Measurements from ENCODE around the gene HOOK2.

DNA sequence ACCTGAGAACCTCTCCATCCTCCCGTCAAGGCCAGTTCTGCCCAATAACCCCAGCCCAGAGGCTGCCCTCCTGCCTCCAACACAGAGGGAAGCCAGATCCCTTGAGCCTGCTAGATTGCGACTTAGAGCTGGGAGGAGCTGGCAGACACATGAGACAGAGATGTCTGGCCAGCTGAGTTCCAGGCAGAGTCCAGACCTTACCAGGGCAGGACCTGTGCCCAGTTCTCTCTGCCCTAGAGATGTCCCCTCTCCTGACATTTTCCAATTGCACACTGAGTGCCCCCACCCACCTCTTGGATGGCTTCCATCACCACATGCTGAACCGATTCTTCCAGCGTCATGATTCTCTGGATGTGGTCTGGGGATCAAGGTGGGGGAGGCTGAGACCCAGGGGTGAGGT is 3.0 kb downstream of the HOOK2 start:
- TF ChIP-seq, protein P1, sequence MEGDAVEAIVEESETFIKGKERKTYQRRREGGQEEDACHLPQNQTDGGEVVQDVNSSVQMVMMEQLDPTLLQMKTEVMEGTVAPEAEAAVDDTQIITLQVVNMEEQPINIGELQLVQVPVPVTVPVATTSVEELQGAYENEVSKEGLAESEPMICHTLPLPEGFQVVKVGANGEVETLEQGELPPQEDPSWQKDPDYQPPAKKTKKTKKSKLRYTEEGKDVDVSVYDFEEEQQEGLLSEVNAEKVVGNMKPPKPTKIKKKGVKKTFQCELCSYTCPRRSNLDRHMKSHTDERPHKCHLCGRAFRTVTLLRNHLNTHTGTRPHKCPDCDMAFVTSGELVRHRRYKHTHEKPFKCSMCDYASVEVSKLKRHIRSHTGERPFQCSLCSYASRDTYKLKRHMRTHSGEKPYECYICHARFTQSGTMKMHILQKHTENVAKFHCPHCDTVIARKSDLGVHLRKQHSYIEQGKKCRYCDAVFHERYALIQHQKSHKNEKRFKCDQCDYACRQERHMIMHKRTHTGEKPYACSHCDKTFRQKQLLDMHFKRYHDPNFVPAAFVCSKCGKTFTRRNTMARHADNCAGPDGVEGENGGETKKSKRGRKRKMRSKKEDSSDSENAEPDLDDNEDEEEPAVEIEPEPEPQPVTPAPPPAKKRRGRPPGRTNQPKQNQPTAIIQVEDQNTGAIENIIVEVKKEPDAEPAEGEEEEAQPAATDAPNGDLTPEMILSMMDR (IDR thresholded peaks at IDR 0.05; ENCODE audit: insufficient read depth, low read depth, low read length): no peak
- no peak for TF ChIP-seq EZH2 (IDR thresholded peaks at IDR 0.05; ENCODE audit: insufficient read depth, low read length)

Measured in astrocyte (in vitro differentiated cells and primary cell).